Measurements from ENCODE around the gene TLDC2.

DNA sequence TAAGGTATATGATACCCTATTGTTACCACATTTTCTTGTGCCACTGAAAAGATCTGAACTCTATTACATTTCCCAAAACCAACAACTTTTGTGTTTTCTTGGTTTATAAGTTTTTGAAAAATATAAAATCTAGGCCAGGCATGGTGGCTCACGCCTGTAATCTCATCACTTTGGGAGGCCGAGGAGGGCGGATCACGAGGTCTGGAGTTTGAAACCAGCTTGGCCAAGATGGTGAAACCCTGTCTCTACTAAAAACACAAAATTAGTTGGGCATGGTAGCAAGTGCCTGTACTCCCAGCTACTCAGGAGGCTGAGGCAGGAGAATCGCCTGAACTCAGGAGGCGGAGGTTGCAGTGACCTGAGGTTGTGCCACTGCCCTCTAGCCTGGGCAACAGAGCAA is 41.3 kb downstream of the TLDC2 start:
- TF ChIP-seq, protein P1, sequence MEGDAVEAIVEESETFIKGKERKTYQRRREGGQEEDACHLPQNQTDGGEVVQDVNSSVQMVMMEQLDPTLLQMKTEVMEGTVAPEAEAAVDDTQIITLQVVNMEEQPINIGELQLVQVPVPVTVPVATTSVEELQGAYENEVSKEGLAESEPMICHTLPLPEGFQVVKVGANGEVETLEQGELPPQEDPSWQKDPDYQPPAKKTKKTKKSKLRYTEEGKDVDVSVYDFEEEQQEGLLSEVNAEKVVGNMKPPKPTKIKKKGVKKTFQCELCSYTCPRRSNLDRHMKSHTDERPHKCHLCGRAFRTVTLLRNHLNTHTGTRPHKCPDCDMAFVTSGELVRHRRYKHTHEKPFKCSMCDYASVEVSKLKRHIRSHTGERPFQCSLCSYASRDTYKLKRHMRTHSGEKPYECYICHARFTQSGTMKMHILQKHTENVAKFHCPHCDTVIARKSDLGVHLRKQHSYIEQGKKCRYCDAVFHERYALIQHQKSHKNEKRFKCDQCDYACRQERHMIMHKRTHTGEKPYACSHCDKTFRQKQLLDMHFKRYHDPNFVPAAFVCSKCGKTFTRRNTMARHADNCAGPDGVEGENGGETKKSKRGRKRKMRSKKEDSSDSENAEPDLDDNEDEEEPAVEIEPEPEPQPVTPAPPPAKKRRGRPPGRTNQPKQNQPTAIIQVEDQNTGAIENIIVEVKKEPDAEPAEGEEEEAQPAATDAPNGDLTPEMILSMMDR (IDR thresholded peaks at IDR 0.05): no peak
- no peak for TF ChIP-seq MYBL2 (CRISPR knock-in tag; IDR thresholded peaks at IDR 0.05)

Data from WTC11 (cell line).